PC-3 (cell line): ENCODE measurements around the gene BRD4. TPM values are rescaled to one million over a fixed set of nuclear protein-coding genes. Genes with fewer than 3 reads are reported as not detected.

Experiments
- ATAC-seq: fragments of 200-7000 bp; cut with Tn5 transposase; 2 replicates; pipeline ENCODE4 v1.9.1; 2020; ENCODE audit warnings: mild to moderate bottlenecking, moderate library complexity
- BruUV-seq: library from RNA; stranded (reverse); fragments of 400-500 nt; replicated peaks from 2 replicates; lab custom pipeline; 2021; lab: Mats Ljungman, UMichigan
- CTCF ChIA-PET: fragments of 300-600 bp; sonication (Branson Sonifier 250); formaldehyde crosslinking; loops from one replicate; lab custom pipeline; 2022; ENCODE audit warnings: antibody characterized with exemption; lab: Charles Lee
- POLR2A ChIA-PET: fragments of 300-600 bp; sonication (Branson Sonifier 250); formaldehyde crosslinking; loops from one replicate; lab custom pipeline; 2022; ENCODE audit warnings: antibody characterized with exemption; ENCODE audit not compliant: unreplicated experiment; lab: Charles Lee
- DNase-seq: peaks from one replicate; pipeline ENCODE4 v3.0.0-alpha.2; 2015
- H2AFZ ChIP-seq: fragments of 300-600 bp; sonication (generic); 2 replicates; pipeline ENCODE4 v1.6.0; 2016; ENCODE audit warnings: antibody characterized with exemption, low read length
- H3F3A ChIP-seq: fragments of 300-600 bp; sonication (generic); one replicate; pipeline ENCODE4 v1.6.0; 2017; ENCODE audit warnings: antibody characterized with exemption, low read length, control low read depth, mild to moderate bottlenecking; ENCODE audit not compliant: unreplicated experiment
- H3K27ac ChIP-seq: fragments of 300-600 bp; sonication (generic); 2 replicates; pipeline ENCODE4 v1.5.1; 2016; ENCODE audit warnings: mild to moderate bottlenecking, low read length
- H3K27me3 ChIP-seq: fragments of 300-600 bp; sonication (generic); 2 replicates; pipeline ENCODE4 v1.6.1; 2016; ENCODE audit warnings: low read length, mixed read lengths
- H3K36me3 ChIP-seq: fragments of 300-600 bp; sonication (generic); 2 replicates; pipeline ENCODE4 v1.6.1; 2016; ENCODE audit warnings: low read depth, mixed run types, low read length, mixed read lengths
- H3K4me1 ChIP-seq: fragments of 300-600 bp; sonication (generic); 2 replicates; pipeline ENCODE4 v1.5.1; 2016; ENCODE audit warnings: low read length; ENCODE audit not compliant: insufficient read depth
- H3K4me2 ChIP-seq: fragments of 300-600 bp; sonication (generic); 2 replicates; pipeline ENCODE4 v1.6.0; 2016; ENCODE audit warnings: low read length
- H3K4me3 ChIP-seq: fragments of 300-600 bp; sonication (generic); 2 replicates; pipeline ENCODE4 v1.5.1; 2016; ENCODE audit warnings: mild to moderate bottlenecking, low read length, mixed read lengths
- H3K79me2 ChIP-seq: fragments of 300-600 bp; sonication (generic); 2 replicates; pipeline ENCODE4 v1.6.1; 2017; ENCODE audit warnings: low read length, mixed read lengths
- H3K9ac ChIP-seq: fragments of 300-600 bp; sonication (generic); 2 replicates; pipeline ENCODE4 v1.6.0; 2016; ENCODE audit warnings: mild to moderate bottlenecking, low read length
- H3K9me2 ChIP-seq: fragments of 300-600 bp; sonication (generic); replicated peaks from 2 replicates; pipeline ENCODE4 v1.6.1; 2016; ENCODE audit warnings: mixed run types, low read length, mixed read lengths
- H3K9me3 ChIP-seq: fragments of 300-600 bp; sonication (generic); 2 replicates; pipeline ENCODE4 v1.6.1; 2016; ENCODE audit warnings: low read length, mixed read lengths
- H4K20me1 ChIP-seq: fragments of 300-600 bp; sonication (generic); 2 replicates; pipeline ENCODE4 v1.6.1; 2016; ENCODE audit warnings: low read length, mixed read lengths
- CTCF ChIP-seq: fragments of 300-600 bp; sonication (generic); conservative IDR thresholded peaks from 2 replicates; pipeline ENCODE4 v1.5.1; 2017; ENCODE audit warnings: antibody characterized with exemption, low read depth, mild to moderate bottlenecking, low read length
- EZH2 ChIP-seq: fragments of 300-600 bp; sonication (generic); IDR thresholded peaks from one replicate; pipeline ENCODE4 v1.6.1; 2017; ENCODE audit warnings: antibody characterized with exemption, mild to moderate bottlenecking, low read length; ENCODE audit not compliant: unreplicated experiment
- EZH2phosphoT487 ChIP-seq: fragments of 300-600 bp; sonication (generic); IDR thresholded peaks from 2 replicates; pipeline ENCODE4 v1.6.1; 2018; ENCODE audit warnings: mild to moderate bottlenecking, antibody characterized with exemption, low read length, borderline replicate concordance
- intact Hi-C: fragments of 100-400 bp; cut with micrococcal nuclease; formaldehyde crosslinking; loops from 2 replicates; pipeline ENCODE4 v1.9.0; 2023
- total RNA-seq: library from RNA; depleted of rRNA; stranded (reverse); fragments of >200 nt; gene quantifications from 2 replicates; pipeline ENCODE4 v1.2.3, GENCODE V29; 2014

The BRD4 gene
- total RNA-seq, 1 experiment from 2014 or later = 20.9 TPM

- CTCF ChIA-PET = no interaction called here
Measured at GRCh38 chr19:15245370-15246197, 86.8 kb downstream of the BRD4 start.

GRCh38 chr19:15244808-15245207 is 87.5 kb downstream of the BRD4 start:
- Histone ChIP-seq H3K4me2 (no peak overlapping the region), H2AFZ (no peak overlapping the region), H3K36me3 (peaks cover 28% of the 10 kb centered on the region), H3K9ac (no peak overlapping the region), H3K9me2 (no peaks in the 10 kb centered on the region), H3K4me3 (no peak overlapping the region), H3K27ac (no peak overlapping the region), H4K20me1 (peaks cover 11% of the 10 kb centered on the region), H3F3A (no peaks in the 10 kb centered on the region), H3K4me1 (peaks cover 13% of the 10 kb centered on the region), H3K27me3 (no peaks in the 10 kb centered on the region), H3K9me3 (no peaks in the 10 kb centered on the region), H3K79me2 (peaks cover 22% of the 10 kb centered on the region)
- intact Hi-C loops = loop anchor here (5.0 kb wide), 1 partner anchor 63 kb away; no protein-coding TSS in a partner anchor
- no peak for DNase-seq
- TF ChIP-seq CTCF = no peak
- no peak for TF ChIP-seq EZH2phosphoT487
- BruUV-seq = no TSS peak
- CTCF ChIA-PET = no interaction called here
- POLR2A ChIA-PET = no interaction called here
- no peak for ATAC-seq

More at GRCh38 chr19:15245370-15246197, 86.8 kb downstream of the BRD4 start:
- TF ChIP-seq CTCF (no peak), EZH2phosphoT487 (no peak), EZH2 (no peak)
- intact Hi-C loops = loop anchor here (5.0 kb wide), 1 partner anchor 63 kb away; no protein-coding TSS in a partner anchor
- H3K79me2 ChIP-seq = peaks cover 29% of the 10 kb centered on the region
- H3K9me3 ChIP-seq = no peaks in the 10 kb centered on the region
- no peak overlapping the region for H3K27ac ChIP-seq
- DNase-seq (no peak), ATAC-seq (no peak)
- H3K4me2 ChIP-seq = no peak overlapping the region
- no peaks in the 10 kb centered on the region for H3K9me2 ChIP-seq
- peaks cover 22% of the 10 kb centered on the region for H3K36me3 ChIP-seq
- no peak overlapping the region for H3K4me3 ChIP-seq
- H4K20me1 ChIP-seq = peaks cover 11% of the 10 kb centered on the region
- no peak overlapping the region for H2AFZ ChIP-seq
- H3K4me1 ChIP-seq = peaks cover 20% of the 10 kb centered on the region
- POLR2A ChIA-PET = no interaction called here
- BruUV-seq = no TSS peak
- H3K27me3 ChIP-seq = no peaks in the 10 kb centered on the region
- H3F3A ChIP-seq = no peaks in the 10 kb centered on the region
- no peak overlapping the region for H3K9ac ChIP-seq
